ENCODE data around the gene SMG9. TPM values are rescaled to one million over a fixed set of nuclear protein-coding genes. Genes with fewer than 3 reads are reported as not detected.

Gene SMG9
- total RNA-seq, 2 donors from 2014 or later, result 18.3 to 49.1 TPM

DNA sequence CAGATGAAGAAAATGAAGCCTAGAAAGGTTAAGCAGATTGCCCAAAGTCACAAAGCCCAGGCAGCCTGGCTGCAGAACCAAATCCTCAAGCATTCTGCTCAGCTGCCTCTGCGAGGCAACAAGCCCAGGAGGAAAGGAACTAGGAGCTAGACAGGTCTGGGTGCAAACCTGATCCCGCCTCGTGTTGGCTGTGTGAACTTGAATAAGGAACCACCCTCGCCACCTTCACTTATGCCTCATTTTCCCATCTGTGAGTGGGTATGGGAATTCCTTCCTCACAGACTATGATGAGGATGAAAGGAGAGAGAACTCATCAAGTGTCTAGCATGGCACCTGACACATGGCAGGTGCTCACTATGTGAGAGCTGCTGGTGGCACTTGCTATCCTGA lies 6.6 kb downstream of the SMG9 start:
- Histone ChIP-seq H3K27ac (no peak overlapping the region), H3K9me3 (no peaks in the 10 kb centered on the region), H3K4me1 (ENCODE audit: control insufficient read depth in 1 of 2, low read depth in 2 of 2) (peaks cover 4 to 15% of the 10 kb centered on the region in 2 donors), H3K27me3 (replicated peaks; ENCODE audit: insufficient read depth) (no peaks in the 10 kb centered on the region), H3K36me3 (peaks cover 48% of the 10 kb centered on the region), H3K4me3 (no peak overlapping the region)
- no peak for DNase-seq (ENCODE audit: low spot score)
- no peak for TF ChIP-seq CTCF (IDR thresholded peaks at IDR 0.05)
- no peak for ATAC-seq (ENCODE audit: insufficient number of reproducible peaks, low FRiP score, low read depth)

DNA sequence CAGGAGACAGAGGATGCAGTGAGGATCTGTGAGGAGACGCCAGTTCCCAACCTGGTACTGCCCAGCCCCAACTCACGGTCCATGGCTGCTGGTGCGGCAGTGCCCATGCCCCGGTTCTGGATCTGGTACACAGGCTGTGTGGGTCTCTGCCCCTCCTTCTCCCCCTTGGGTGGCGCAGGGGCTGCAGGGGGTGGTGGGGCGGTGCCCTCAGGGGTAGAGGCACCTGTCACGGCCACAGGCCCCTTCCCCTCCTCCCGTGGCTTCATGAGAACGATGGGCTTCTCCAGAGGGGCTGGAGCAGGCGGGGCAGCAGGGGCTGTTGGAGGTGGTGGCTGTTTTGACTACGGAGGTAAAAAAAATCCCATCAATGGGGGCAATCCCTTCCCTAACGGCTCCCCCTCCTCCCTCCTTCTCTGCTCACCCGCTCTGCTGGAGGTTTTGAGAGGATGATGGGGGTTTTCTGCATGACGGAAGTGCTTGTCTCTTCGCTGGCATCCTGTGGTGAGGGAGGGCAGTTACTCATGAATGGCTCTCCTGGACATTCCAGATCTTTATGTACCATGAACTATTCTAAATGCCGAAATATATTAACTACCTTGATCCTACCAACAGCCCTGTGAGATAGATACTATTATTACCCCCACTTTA lies 7.1 kb downstream of the SMG9 start:
- peaks cover 48% of the 10 kb centered on the region for H3K36me3 ChIP-seq
- ATAC-seq (ENCODE audit: insufficient number of reproducible peaks, low FRiP score, low read depth), result no peak
- no peak for TF ChIP-seq CTCF (IDR thresholded peaks at IDR 0.05)

DNA sequence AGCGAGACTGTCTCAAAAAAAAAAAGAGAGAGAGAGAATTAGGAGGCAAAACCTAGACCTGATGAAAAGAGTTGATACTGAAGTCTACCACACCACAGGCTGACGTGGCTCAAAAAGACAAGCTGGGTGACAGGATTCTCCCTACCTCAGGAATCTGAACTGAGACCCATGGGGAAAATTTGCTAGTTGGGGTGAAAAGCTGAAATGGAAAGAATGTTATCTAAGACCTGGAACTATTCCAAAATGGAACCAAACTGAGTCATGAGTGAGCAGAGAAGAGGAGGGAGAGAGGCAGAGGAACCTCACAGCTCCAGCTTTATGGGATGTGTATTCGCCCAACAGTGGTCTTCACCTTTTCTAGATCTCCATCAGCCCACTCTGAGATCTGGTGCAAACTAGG lies 11.7 kb downstream of the SMG9 start:
- peaks cover 65% of the 10 kb centered on the region for H3K36me3 ChIP-seq
- H3K27ac ChIP-seq, result no peak overlapping the region
- TF ChIP-seq CTCF (IDR thresholded peaks at IDR 0.05), result no peak

More for the DNA sequence above, 7.1 kb downstream of the SMG9 start:
- no peak overlapping the region for H3K4me3 ChIP-seq
- H3K27me3 ChIP-seq (replicated peaks; ENCODE audit: insufficient read depth), result no peaks in the 10 kb centered on the region
- H3K27ac ChIP-seq, result no peak overlapping the region
- H3K4me1 ChIP-seq (ENCODE audit: control insufficient read depth in 1 of 2, low read depth in 2 of 2), result peaks cover 0 to 10% of the 10 kb centered on the region in 2 donors
- H3K9me3 ChIP-seq, result no peaks in the 10 kb centered on the region
- DNase-seq (ENCODE audit: low spot score), result no peak

DNA sequence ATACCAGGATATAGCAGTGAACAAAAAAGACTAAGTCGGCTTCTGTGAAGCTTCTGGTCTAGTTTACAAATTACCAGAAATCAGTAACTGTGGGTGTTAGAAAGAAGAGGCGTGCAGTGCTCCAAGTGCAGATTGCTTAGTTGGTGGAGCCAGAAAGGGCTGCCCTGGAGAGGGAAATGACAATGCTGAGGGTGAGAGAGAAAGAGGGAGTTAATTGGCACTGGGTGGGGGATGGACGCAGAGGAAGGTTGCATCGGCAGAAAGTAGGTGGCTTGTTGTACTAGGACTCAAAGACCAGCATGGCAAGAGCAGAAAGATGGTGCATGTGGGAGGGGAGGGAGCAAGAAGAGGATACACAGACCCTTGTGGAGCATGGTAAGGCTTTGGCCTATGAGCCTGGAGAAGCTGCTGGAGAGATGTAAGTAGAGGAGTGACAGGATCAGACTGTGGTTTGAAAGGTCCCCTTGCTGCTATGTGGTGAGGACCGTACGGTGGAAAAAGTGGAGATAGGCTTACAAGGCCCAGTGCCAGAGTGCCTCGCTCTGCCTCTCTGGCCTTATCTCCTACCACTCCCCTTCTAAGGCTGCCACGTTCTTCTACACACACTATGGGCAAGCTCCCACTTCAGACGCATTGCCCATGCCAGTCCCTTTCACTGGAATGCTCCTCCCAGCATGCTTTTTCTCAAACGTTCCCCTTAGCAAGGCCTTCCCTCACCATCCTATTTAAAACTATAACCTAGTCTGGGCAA lies 13.5 kb downstream of the SMG9 start:
- no peak for DNase-seq (ENCODE audit: low spot score)
- Histone ChIP-seq H3K27me3 (replicated peaks; ENCODE audit: insufficient read depth) (no peaks in the 10 kb centered on the region), H3K4me3 (no peak overlapping the region), H3K9me3 (no peaks in the 10 kb centered on the region), H3K27ac (no peak overlapping the region), H3K4me1 (ENCODE audit: control insufficient read depth in 1 of 2, low read depth in 2 of 2) (no peaks in the 10 kb centered on the region), H3K36me3 (peaks cover 65% of the 10 kb centered on the region)
- TF ChIP-seq CTCF (IDR thresholded peaks at IDR 0.05), result no peak
- ATAC-seq (ENCODE audit: insufficient number of reproducible peaks, low FRiP score, low read depth), result no peak

More for the DNA sequence above, 11.7 kb downstream of the SMG9 start:
- Histone ChIP-seq H3K4me3 (no peak overlapping the region), H3K27me3 (replicated peaks; ENCODE audit: insufficient read depth) (no peaks in the 10 kb centered on the region), H3K9me3 (no peaks in the 10 kb centered on the region), H3K4me1 (ENCODE audit: control insufficient read depth in 1 of 2, low read depth in 2 of 2) (no peaks in the 10 kb centered on the region)
- ATAC-seq (ENCODE audit: insufficient number of reproducible peaks, low FRiP score, low read depth) (no peak), DNase-seq (ENCODE audit: low spot score) (no peak)

- no peak for TF ChIP-seq CTCF (IDR thresholded peaks at IDR 0.05)
- no peaks in the 10 kb centered on the region for H3K27me3 ChIP-seq (replicated peaks; ENCODE audit: insufficient read depth)
- no peaks in the 10 kb centered on the region for H3K9me3 ChIP-seq
- no peak overlapping the region for H3K27ac ChIP-seq
- H3K4me1 ChIP-seq (ENCODE audit: control insufficient read depth in 1 of 2, low read depth in 2 of 2), result no peaks in the 10 kb centered on the region
- ATAC-seq (ENCODE audit: insufficient number of reproducible peaks, low FRiP score, low read depth) (no peak), DNase-seq (ENCODE audit: low spot score) (no peak)
- H3K36me3 ChIP-seq, result peaks cover 59% of the 10 kb centered on the region
- no peak overlapping the region for H3K4me3 ChIP-seq
Observed at GRCh38 chr19:43739439-43740235, 15.1 kb downstream of the SMG9 start.
